Measurements from ENCODE around the gene PVALEF.

Gene PVALEF

GRCh38 chr17:81195941-81196495 lies 30.7 kb downstream of the PVALEF start:
- no peak overlapping the region for H2AFZ ChIP-seq (ENCODE audit: low read length)
- no peaks in the 10 kb centered on the region for H3K4me1 ChIP-seq (ENCODE audit: control insufficient read depth in 2 of 2, insufficient read depth in 1 of 2, low read depth in 1 of 2, low read length in 2 of 2)
- H3K79me1 ChIP-seq (ENCODE audit: low read depth, low read length) = peaks cover 5% of the 10 kb centered on the region
- no peak overlapping the region for H2BK5ac ChIP-seq (ENCODE audit: low read length)
- H3K14ac ChIP-seq (ENCODE audit: low read length) = no peak overlapping the region
- H4K8ac ChIP-seq (ENCODE audit: low read depth, low read length) = no peak overlapping the region
- H3K4me2 ChIP-seq (ENCODE audit: insufficient read depth, low read length, poor library complexity, severe bottlenecking) = peak overlapping the region; percentile 2
- no peak overlapping the region for H3K27ac ChIP-seq (replicated peaks; ENCODE audit: low read length)
- no CpG with 5 or more reads among the region's 14 CpGs for WGBS, 2 donors (ENCODE audit: extremely low coverage in 2 of 2, insufficient read length in 2 of 2, insufficient replicate concordance in 1 of 2)
- H2AK5ac ChIP-seq (ENCODE audit: low read depth, low read length) = no peak overlapping the region
- H2BK15ac ChIP-seq (ENCODE audit: low read length) = no peak overlapping the region
- no peak overlapping the region for H4K91ac ChIP-seq (ENCODE audit: low read depth, low read length, poor library complexity)
- no peak overlapping the region for H3K4me3 ChIP-seq (ENCODE audit: low read length in 2 of 2)
- DNase-seq (ENCODE audit: low spot score) = no peak
- no peaks in the 10 kb centered on the region for H3K9me3 ChIP-seq (replicated peaks in 1 of 2; ENCODE audit: control insufficient read depth in 2 of 2, insufficient read depth in 1 of 2, low read depth in 1 of 2, low read length in 2 of 2)
- no peak overlapping the region for H3K9ac ChIP-seq (ENCODE audit: low read depth, low read length, poor library complexity)
- H3K36me3 ChIP-seq (replicated peaks in 1 of 2; ENCODE audit: control insufficient read depth in 2 of 2, insufficient read depth in 2 of 2, low read length in 2 of 2) = peaks cover 35 to 91% of the 10 kb centered on the region in 2 donors
- H2BK12ac ChIP-seq (ENCODE audit: low read length) = no peak overlapping the region
- no peak overlapping the region for H3K18ac ChIP-seq (ENCODE audit: low read length)
- no peak overlapping the region for H2BK120ac ChIP-seq (ENCODE audit: low read depth, low read length)
- H3K4ac ChIP-seq (ENCODE audit: low read length) = no peak overlapping the region
- no peaks in the 10 kb centered on the region for H3K27me3 ChIP-seq (ENCODE audit: control insufficient read depth in 3 of 3, insufficient read depth in 3 of 3, low read depth in 1 of 3, low read length in 3 of 3)
- no peak overlapping the region for H3K23ac ChIP-seq (ENCODE audit: low read depth, low read length, poor library complexity)

GRCh38 chr17:81196505-81197408 lies 31.4 kb downstream of the PVALEF start:
- H3K4me1 ChIP-seq (ENCODE audit: control insufficient read depth in 2 of 2, insufficient read depth in 1 of 2, low read depth in 1 of 2, low read length in 2 of 2) = no peaks in the 10 kb centered on the region
- no peak overlapping the region for H3K4me3 ChIP-seq (ENCODE audit: low read length in 2 of 2)
- no peak overlapping the region for H3K4me2 ChIP-seq (ENCODE audit: insufficient read depth, low read length, poor library complexity, severe bottlenecking)
- no peak overlapping the region for H2AK5ac ChIP-seq (ENCODE audit: low read depth, low read length)
- no peaks in the 10 kb centered on the region for H3K9me3 ChIP-seq (replicated peaks in 1 of 2; ENCODE audit: control insufficient read depth in 2 of 2, insufficient read depth in 1 of 2, low read depth in 1 of 2, low read length in 2 of 2)
- no peak overlapping the region for H3K23ac ChIP-seq (ENCODE audit: low read depth, low read length, poor library complexity)
- H3K79me1 ChIP-seq (ENCODE audit: low read depth, low read length) = peaks cover 5% of the 10 kb centered on the region
- no peak for DNase-seq (ENCODE audit: low spot score)
- H3K36me3 ChIP-seq (replicated peaks in 1 of 2; ENCODE audit: control insufficient read depth in 2 of 2, insufficient read depth in 2 of 2, low read length in 2 of 2) = peaks cover 35 to 89% of the 10 kb centered on the region in 2 donors
- H3K4ac ChIP-seq (ENCODE audit: low read length) = no peak overlapping the region
- H2BK12ac ChIP-seq (ENCODE audit: low read length) = no peak overlapping the region
- H2BK5ac ChIP-seq (ENCODE audit: low read length) = no peak overlapping the region
- H3K27ac ChIP-seq (replicated peaks; ENCODE audit: low read length) = no peak overlapping the region
- no peaks in the 10 kb centered on the region for H3K27me3 ChIP-seq (ENCODE audit: control insufficient read depth in 3 of 3, insufficient read depth in 3 of 3, low read depth in 1 of 3, low read length in 3 of 3)
- no CpG with 5 or more reads among the region's 45 CpGs for WGBS, 2 donors (ENCODE audit: extremely low coverage in 2 of 2, insufficient read length in 2 of 2, insufficient replicate concordance in 1 of 2)
- no peak overlapping the region for H3K14ac ChIP-seq (ENCODE audit: low read length)
- no peak overlapping the region for H3K9ac ChIP-seq (ENCODE audit: low read depth, low read length, poor library complexity)
- no peak overlapping the region for H4K91ac ChIP-seq (ENCODE audit: low read depth, low read length, poor library complexity)
- H4K8ac ChIP-seq (ENCODE audit: low read depth, low read length) = no peak overlapping the region
- no peak overlapping the region for H2BK120ac ChIP-seq (ENCODE audit: low read depth, low read length)
- H2AFZ ChIP-seq (ENCODE audit: low read length) = no peak overlapping the region
- H3K18ac ChIP-seq (ENCODE audit: low read length) = no peak overlapping the region
- H2BK15ac ChIP-seq (ENCODE audit: low read length) = peak overlapping the region; percentile 43

GRCh38 chr17:81197409-81197795 lies 32.1 kb downstream of the PVALEF start:
- Histone ChIP-seq H2BK12ac (ENCODE audit: low read length) (no peak overlapping the region), H3K4ac (ENCODE audit: low read length) (no peak overlapping the region), H3K27me3 (ENCODE audit: control insufficient read depth in 3 of 3, insufficient read depth in 3 of 3, low read depth in 1 of 3, low read length in 3 of 3) (no peaks in the 10 kb centered on the region), H3K4me3 (ENCODE audit: low read length in 2 of 2) (no peak overlapping the region), H2BK5ac (ENCODE audit: low read length) (no peak overlapping the region), H2AK5ac (ENCODE audit: low read depth, low read length) (no peak overlapping the region), H3K9ac (ENCODE audit: low read depth, low read length, poor library complexity) (no peak overlapping the region), H3K4me1 (ENCODE audit: control insufficient read depth in 2 of 2, insufficient read depth in 1 of 2, low read depth in 1 of 2, low read length in 2 of 2) (no peaks in the 10 kb centered on the region), H4K91ac (ENCODE audit: low read depth, low read length, poor library complexity) (no peak overlapping the region), H2BK120ac (ENCODE audit: low read depth, low read length) (no peak overlapping the region), H3K79me1 (ENCODE audit: low read depth, low read length) (peaks cover 5% of the 10 kb centered on the region), H3K14ac (ENCODE audit: low read length) (no peak overlapping the region), H4K8ac (ENCODE audit: low read depth, low read length) (no peak overlapping the region), H3K9me3 (replicated peaks in 1 of 2; ENCODE audit: control insufficient read depth in 2 of 2, insufficient read depth in 1 of 2, low read depth in 1 of 2, low read length in 2 of 2) (no peaks in the 10 kb centered on the region), H3K36me3 (replicated peaks in 1 of 2; ENCODE audit: control insufficient read depth in 2 of 2, insufficient read depth in 2 of 2, low read length in 2 of 2) (peaks cover 35 to 90% of the 10 kb centered on the region in 2 donors), H3K4me2 (ENCODE audit: insufficient read depth, low read length, poor library complexity, severe bottlenecking) (no peak overlapping the region), H3K27ac (replicated peaks; ENCODE audit: low read length) (no peak overlapping the region), H3K23ac (ENCODE audit: low read depth, low read length, poor library complexity) (no peak overlapping the region), H3K18ac (ENCODE audit: low read length) (no peak overlapping the region), H2BK15ac (ENCODE audit: low read length) (no peak overlapping the region), H2AFZ (ENCODE audit: low read length) (no peak overlapping the region)
- DNase-seq (ENCODE audit: low spot score) = no peak
- no CpG with 5 or more reads among the region's 14 CpGs for WGBS, 2 donors (ENCODE audit: extremely low coverage in 2 of 2, insufficient read length in 2 of 2, insufficient replicate concordance in 1 of 2)

DNA sequence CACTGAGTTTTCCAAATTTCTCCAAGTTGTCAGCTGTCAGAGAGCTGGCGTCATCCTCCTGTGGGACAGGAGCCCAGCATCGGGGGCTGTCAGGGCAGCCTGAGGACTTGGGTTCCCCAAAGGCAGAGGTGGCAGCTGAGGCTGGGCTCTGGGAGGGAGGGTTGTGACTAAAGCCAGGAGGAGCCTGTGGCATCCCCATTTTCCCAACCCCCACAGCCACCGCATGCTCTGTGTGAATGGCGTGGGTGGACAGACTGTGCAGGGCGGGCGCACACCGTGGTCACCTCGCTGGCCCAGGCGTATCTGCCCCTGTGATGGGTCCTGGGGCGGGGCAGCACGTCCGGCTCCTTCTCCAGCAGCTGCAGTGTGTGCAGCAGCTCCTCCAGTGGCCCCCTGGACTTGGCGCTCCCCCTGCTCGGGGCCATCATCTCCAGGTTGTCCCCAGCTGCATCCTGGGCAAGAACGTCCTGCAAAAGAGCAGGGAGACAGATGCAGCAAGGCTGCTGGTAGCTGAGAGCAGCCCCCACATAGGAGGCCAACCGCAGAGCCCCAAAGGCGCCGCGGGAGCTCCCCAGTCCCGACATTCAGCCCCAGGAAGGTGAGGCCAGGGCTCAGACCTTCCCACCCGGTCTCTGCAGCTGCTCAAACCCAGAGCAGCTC lies 32.7 kb downstream of the PVALEF start:
- Histone ChIP-seq H3K9me3 (replicated peaks in 1 of 2; ENCODE audit: control insufficient read depth in 2 of 2, insufficient read depth in 1 of 2, low read depth in 1 of 2, low read length in 2 of 2) (no peaks in the 10 kb centered on the region), H2AK5ac (ENCODE audit: low read depth, low read length) (no peak overlapping the region), H3K79me1 (ENCODE audit: low read depth, low read length) (peaks cover 5% of the 10 kb centered on the region), H3K4ac (ENCODE audit: low read length) (no peak overlapping the region), H3K23ac (ENCODE audit: low read depth, low read length, poor library complexity) (peak overlapping the region; percentile 10), H2BK15ac (ENCODE audit: low read length) (no peak overlapping the region), H3K14ac (ENCODE audit: low read length) (no peak overlapping the region), H3K18ac (ENCODE audit: low read length) (no peak overlapping the region), H3K4me1 (ENCODE audit: control insufficient read depth in 2 of 2, insufficient read depth in 1 of 2, low read depth in 1 of 2, low read length in 2 of 2) (no peaks in the 10 kb centered on the region), H3K4me3 (ENCODE audit: low read length in 2 of 2) (no peak overlapping the region), H3K36me3 (replicated peaks in 1 of 2; ENCODE audit: control insufficient read depth in 2 of 2, insufficient read depth in 2 of 2, low read length in 2 of 2) (peaks cover 36 to 91% of the 10 kb centered on the region in 2 donors), H3K4me2 (ENCODE audit: insufficient read depth, low read length, poor library complexity, severe bottlenecking) (no peak overlapping the region), H2BK12ac (ENCODE audit: low read length) (no peak overlapping the region), H3K9ac (ENCODE audit: low read depth, low read length, poor library complexity) (peak overlapping the region; percentile 50), H2AFZ (ENCODE audit: low read length) (no peak overlapping the region), H3K27ac (replicated peaks; ENCODE audit: low read length) (no peak overlapping the region), H2BK5ac (ENCODE audit: low read length) (no peak overlapping the region), H2BK120ac (ENCODE audit: low read depth, low read length) (no peak overlapping the region), H4K8ac (ENCODE audit: low read depth, low read length) (no peak overlapping the region), H4K91ac (ENCODE audit: low read depth, low read length, poor library complexity) (no peak overlapping the region), H3K27me3 (ENCODE audit: control insufficient read depth in 3 of 3, insufficient read depth in 3 of 3, low read depth in 1 of 3, low read length in 3 of 3) (no peaks in the 10 kb centered on the region)
- WGBS, 2 donors (ENCODE audit: extremely low coverage in 2 of 2, insufficient read length in 2 of 2, insufficient replicate concordance in 1 of 2) = no CpG with 5 or more reads among the region's 21 CpGs
- no peak for DNase-seq (ENCODE audit: low spot score)
